Measurements from ENCODE around the gene STX3. TPM values are rescaled to one million over a fixed set of nuclear protein-coding genes. Genes with fewer than 3 reads are reported as not detected.
A peak's percentile ranks its signal among the peaks of the same experiment; 100 is the strongest.

STX3 gene
- 9.2 TPM for total RNA-seq
- long read RNA-seq, transcript STX3-201 (11 exons, 3,299 nt), result major isoform, 12 of 33 reads
- long read RNA-seq, transcript STX3-203 (10 exons, 1,571 nt), result minor isoform, 8 of 33 reads
- long read RNA-seq, partial matches to known transcripts, result 1 of 33 reads
- long read RNA-seq, other reads (novel, unspliced or antisense), result 12 of 33 reads

GRCh38 chr11:59754859-59755700 is at the start of gene STX3:
Gene STX3, plus strand, starts transcription at chr11:59755376. Its CDS starts 230 bp downstream, at chr11:59755606.
- ATAC-seq (ENCODE audit: poor library complexity), result peak; percentile 94
- intact Hi-C loops (cut with DNase I), result loop anchor here (1.0 kb wide), 1 partner anchor 47 kb away; no protein-coding TSS in a partner anchor

GRCh38 chr11:59706518-59707285 is 48.5 kb upstream of the STX3 start:
- ATAC-seq (ENCODE audit: poor library complexity) (no peak), DNase-seq (no peak)
- intact Hi-C loops (cut with DNase I), result no loop called here

More at GRCh38 chr11:59754859-59755700, at the start of gene STX3:
- peak; percentile 83 for DNase-seq

GRCh38 chr11:59707371-59707770 is 47.8 kb upstream of the STX3 start:
- intact Hi-C loops (cut with DNase I), result no loop called here
- ATAC-seq (ENCODE audit: poor library complexity) (no peak), DNase-seq (no peak)

GRCh38 chr11:59708537-59708936 is 46.6 kb upstream of the STX3 start:
- DNase-seq (no peak), ATAC-seq (ENCODE audit: poor library complexity) (no peak)
- intact Hi-C loops (cut with DNase I), result no loop called here

- no peak for ATAC-seq (ENCODE audit: poor library complexity)
- DNase-seq, result no peak
- intact Hi-C loops (cut with DNase I), result no loop called here
These were observed 44.9 kb upstream of the STX3 start for GRCh38 chr11:59710136-59710847.

- ATAC-seq (ENCODE audit: poor library complexity), result no peak
- DNase-seq, result no peak
- intact Hi-C loops (cut with DNase I), result no loop called here
These were observed 41.4 kb upstream of the STX3 start, which contains the start of gene OR10V1 for GRCh38 chr11:59713745-59714144. Gene OR10V1, minus strand, starts transcription at chr11:59713845. Its CDS starts 0 bp downstream, at chr11:59713845.

- ATAC-seq (ENCODE audit: poor library complexity), result no peak
- intact Hi-C loops (cut with DNase I), result no loop called here
- DNase-seq, result no peak
These were observed 39.1 kb upstream of the STX3 start for GRCh38 chr11:59716051-59716450.

GRCh38 chr11:59719556-59719955 is 35.6 kb upstream of the STX3 start:
- intact Hi-C loops (cut with DNase I), result no loop called here

GRCh38 chr11:59724066-59724465 is 31.1 kb upstream of the STX3 start:
- intact Hi-C loops (cut with DNase I), result no loop called here
- ATAC-seq (ENCODE audit: poor library complexity) (no peak), DNase-seq (no peak)

More at GRCh38 chr11:59719556-59719955, 35.6 kb upstream of the STX3 start:
- ATAC-seq (ENCODE audit: poor library complexity) (no peak), DNase-seq (no peak)

GRCh38 chr11:59727426-59727825 is 27.8 kb upstream of the STX3 start:
- DNase-seq, result no peak
- intact Hi-C loops (cut with DNase I), result no loop called here
- no peak for ATAC-seq (ENCODE audit: poor library complexity)

- ATAC-seq (ENCODE audit: poor library complexity) (no peak), DNase-seq (no peak)
- intact Hi-C loops (cut with DNase I), result no loop called here
These were observed 27.0 kb upstream of the STX3 start for GRCh38 chr11:59728154-59728553.

GRCh38 chr11:59728913-59729312 is 26.3 kb upstream of the STX3 start:
- no peak for DNase-seq
- no peak for ATAC-seq (ENCODE audit: poor library complexity)
- intact Hi-C loops (cut with DNase I), result no loop called here

- no peak for ATAC-seq (ENCODE audit: poor library complexity)
- intact Hi-C loops (cut with DNase I), result no loop called here
- DNase-seq, result no peak
These were observed 25.3 kb upstream of the STX3 start for GRCh38 chr11:59729834-59730233.

GRCh38 chr11:59730896-59731565 is 24.1 kb upstream of the STX3 start:
- ATAC-seq (ENCODE audit: poor library complexity) (no peak), DNase-seq (no peak)
- intact Hi-C loops (cut with DNase I), result no loop called here

- ATAC-seq (ENCODE audit: poor library complexity) (no peak), DNase-seq (no peak)
- intact Hi-C loops (cut with DNase I), result no loop called here
These were observed 9.1 kb upstream of the STX3 start for GRCh38 chr11:59746111-59746510.

GRCh38 chr11:59753650-59754493 is 1.3 kb upstream of the STX3 start:
- intact Hi-C loops (cut with DNase I), result no loop called here

GRCh38 chr11:59754494-59754858 is 700 bp upstream of the STX3 start:
- DNase-seq (no peak), ATAC-seq (ENCODE audit: poor library complexity) (peak; percentile 18)

More at GRCh38 chr11:59753650-59754493, 1.3 kb upstream of the STX3 start:
- DNase-seq, result peak; percentile 91
- peak; percentile 89 for ATAC-seq (ENCODE audit: poor library complexity)

More at GRCh38 chr11:59754494-59754858, 700 bp upstream of the STX3 start:
- intact Hi-C loops (cut with DNase I), result no loop called here
